Astrocyte (in vitro differentiated cells and primary cell): ENCODE data around the gene PSORS1C1. TPM values are rescaled to one million over a fixed set of nuclear protein-coding genes. Genes with fewer than 3 reads are reported as not detected.

Source experiments
- DNase-seq: peaks from one replicate; pipeline ENCODE4 v3.0.0-alpha.2; 2010; ENCODE audit warnings: low read depth
- FAIRE-seq: peaks from 2 replicates; lab custom pipeline; 2011; peaks lifted over from hg19 to GRCh38; lab: Jason Lieb, UNC
- H2AFZ ChIP-seq: 2 replicates; pipeline ENCODE4 v1.6.0; 2012; ENCODE audit warnings: low read depth, low read length, inconsistent platforms
- H3K27ac ChIP-seq: 2 replicates; pipeline ENCODE4 v1.5.1; 2011; ENCODE audit warnings: low read depth, low read length, inconsistent platforms
- H3K27me3 ChIP-seq: 2 replicates; pipeline ENCODE4 v1.6.0; 2011; ENCODE audit warnings: low read length, inconsistent platforms; ENCODE audit not compliant: insufficient read depth
- H3K36me3 ChIP-seq: 2 replicates; pipeline ENCODE4 v1.5.1; 2011; ENCODE audit warnings: low read length, inconsistent platforms; ENCODE audit not compliant: insufficient read depth
- H3K4me1 ChIP-seq: 2 replicates; pipeline ENCODE4 v1.5.1; 2011; ENCODE audit warnings: low read length, inconsistent platforms; ENCODE audit not compliant: insufficient read depth
- H3K4me2 ChIP-seq: 2 replicates; pipeline ENCODE4 v1.6.0; 2012; ENCODE audit warnings: low read length, inconsistent platforms
- H3K4me3 ChIP-seq: 2 replicates; pipeline ENCODE4 v1.5.1; 2011; ENCODE audit warnings: low read depth, mild to moderate bottlenecking, low read length, inconsistent platforms; ENCODE audit not compliant: insufficient read depth
- H3K79me2 ChIP-seq: 2 replicates; pipeline ENCODE4 v1.6.0; 2012; ENCODE audit warnings: mild to moderate bottlenecking, low read length, inconsistent platforms; ENCODE audit not compliant: insufficient read depth
- H3K9ac ChIP-seq: 2 replicates; pipeline ENCODE4 v1.6.0; 2012; ENCODE audit warnings: mild to moderate bottlenecking, low read length, inconsistent platforms
- H3K9me3 ChIP-seq: 2 replicates; pipeline ENCODE4 v1.5.1; 2012; ENCODE audit warnings: low read depth, mild to moderate bottlenecking, low read length, inconsistent platforms; ENCODE audit not compliant: insufficient read depth
- H4K20me1 ChIP-seq: 2 replicates; pipeline ENCODE4 v1.6.0; 2012; ENCODE audit warnings: low read length, inconsistent platforms; ENCODE audit not compliant: insufficient read depth
- H3K27ac Mint-ChIP-seq: one replicate; pipeline ENCODE4 v1.8.0; 2021; ENCODE audit warnings: mild to moderate bottlenecking, mixed read lengths; ENCODE audit not compliant: unreplicated experiment
- H3K27me3 Mint-ChIP-seq: one replicate; pipeline ENCODE4 v1.8.0; 2021; ENCODE audit warnings: low read depth, mixed read lengths; ENCODE audit not compliant: unreplicated experiment
- H3K36me3 Mint-ChIP-seq: one replicate; pipeline ENCODE4 v1.8.0; 2021; ENCODE audit warnings: low read depth, mixed read lengths; ENCODE audit not compliant: unreplicated experiment
- H3K4me1 Mint-ChIP-seq: one replicate; pipeline ENCODE4 v1.8.0; 2021; ENCODE audit warnings: low read depth, mixed read lengths; ENCODE audit not compliant: unreplicated experiment
- H3K4me3 Mint-ChIP-seq: one replicate; pipeline ENCODE4 v1.8.0; 2021; ENCODE audit warnings: mild to moderate bottlenecking, moderate library complexity, mixed read lengths; ENCODE audit not compliant: unreplicated experiment
- H3K9me3 Mint-ChIP-seq: one replicate; pipeline ENCODE4 v1.8.0; 2021; ENCODE audit warnings: mild to moderate bottlenecking, mixed read lengths; ENCODE audit not compliant: unreplicated experiment
- EZH2 ChIP-seq: IDR thresholded peaks from 2 replicates; pipeline ENCODE4 v1.6.1; 2012; ENCODE audit warnings: mild to moderate bottlenecking, low read length, inconsistent platforms; ENCODE audit not compliant: insufficient read depth
- total RNA-seq: library from RNA; stranded (reverse); gene quantifications from 2 replicates; pipeline ENCODE4 v1.2.1, GENCODE V29; 2021
- TF ChIP-seq, protein P1 (sequence below): IDR thresholded peaks from 2 replicates; pipeline ENCODE4 v1.5.1; 2011; ENCODE audit warnings: low read depth, mild to moderate bottlenecking, inconsistent platforms, low read length, moderate library complexity; ENCODE audit not compliant: insufficient read depth

The PSORS1C1 gene
- total RNA-seq, 1 donor from 2014 or later: 9.2 TPM

DNA sequence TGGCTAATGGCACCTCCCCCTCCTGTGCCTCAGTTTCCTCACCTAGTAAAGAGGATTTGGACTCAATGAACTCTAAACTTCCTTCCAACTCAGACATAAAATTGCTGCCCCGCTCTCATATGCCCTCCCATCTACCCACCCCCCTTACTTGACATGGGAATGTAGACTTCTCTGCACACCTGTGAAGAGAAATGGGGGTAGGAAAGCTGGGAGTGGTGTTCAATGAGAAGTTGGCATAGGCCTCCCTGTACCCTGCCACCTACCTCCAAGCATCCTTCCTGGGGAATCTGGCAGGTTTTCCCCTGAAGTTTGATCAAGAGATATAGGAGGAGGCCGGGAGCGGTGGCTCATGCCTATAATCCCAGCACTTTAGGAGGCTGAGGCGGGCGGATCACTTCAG, 59.8 kb downstream of the PSORS1C1 start:
- no peak overlapping the region for H3K4me3 ChIP-seq
- no peaks in the 10 kb centered on the region for H3K36me3 ChIP-seq
- no peak overlapping the region for H3K27ac Mint-ChIP-seq
- no peaks in the 10 kb centered on the region for H3K9me3 ChIP-seq
- no peak overlapping the region for H3K4me2 ChIP-seq
- DNase-seq (no peak), FAIRE-seq (no peak)
- no peak overlapping the region for H3K4me3 Mint-ChIP-seq
- H2AFZ ChIP-seq: no peak overlapping the region
- no peak overlapping the region for H3K9ac ChIP-seq
- no peaks in the 10 kb centered on the region for H4K20me1 ChIP-seq
- peaks cover 25% of the 10 kb centered on the region for H3K4me1 Mint-ChIP-seq
- no peaks in the 10 kb centered on the region for H3K9me3 Mint-ChIP-seq
- H3K36me3 Mint-ChIP-seq: peaks cover 4% of the 10 kb centered on the region
- no peak overlapping the region for H3K27ac ChIP-seq
- H3K79me2 ChIP-seq: no peaks in the 10 kb centered on the region
- no peaks in the 10 kb centered on the region for H3K27me3 ChIP-seq
- no peak for TF ChIP-seq EZH2
- TF ChIP-seq, protein P1, sequence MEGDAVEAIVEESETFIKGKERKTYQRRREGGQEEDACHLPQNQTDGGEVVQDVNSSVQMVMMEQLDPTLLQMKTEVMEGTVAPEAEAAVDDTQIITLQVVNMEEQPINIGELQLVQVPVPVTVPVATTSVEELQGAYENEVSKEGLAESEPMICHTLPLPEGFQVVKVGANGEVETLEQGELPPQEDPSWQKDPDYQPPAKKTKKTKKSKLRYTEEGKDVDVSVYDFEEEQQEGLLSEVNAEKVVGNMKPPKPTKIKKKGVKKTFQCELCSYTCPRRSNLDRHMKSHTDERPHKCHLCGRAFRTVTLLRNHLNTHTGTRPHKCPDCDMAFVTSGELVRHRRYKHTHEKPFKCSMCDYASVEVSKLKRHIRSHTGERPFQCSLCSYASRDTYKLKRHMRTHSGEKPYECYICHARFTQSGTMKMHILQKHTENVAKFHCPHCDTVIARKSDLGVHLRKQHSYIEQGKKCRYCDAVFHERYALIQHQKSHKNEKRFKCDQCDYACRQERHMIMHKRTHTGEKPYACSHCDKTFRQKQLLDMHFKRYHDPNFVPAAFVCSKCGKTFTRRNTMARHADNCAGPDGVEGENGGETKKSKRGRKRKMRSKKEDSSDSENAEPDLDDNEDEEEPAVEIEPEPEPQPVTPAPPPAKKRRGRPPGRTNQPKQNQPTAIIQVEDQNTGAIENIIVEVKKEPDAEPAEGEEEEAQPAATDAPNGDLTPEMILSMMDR: no peak
- H3K4me1 ChIP-seq: no peaks in the 10 kb centered on the region
- peaks cover 11% of the 10 kb centered on the region for H3K27me3 Mint-ChIP-seq

DNA sequence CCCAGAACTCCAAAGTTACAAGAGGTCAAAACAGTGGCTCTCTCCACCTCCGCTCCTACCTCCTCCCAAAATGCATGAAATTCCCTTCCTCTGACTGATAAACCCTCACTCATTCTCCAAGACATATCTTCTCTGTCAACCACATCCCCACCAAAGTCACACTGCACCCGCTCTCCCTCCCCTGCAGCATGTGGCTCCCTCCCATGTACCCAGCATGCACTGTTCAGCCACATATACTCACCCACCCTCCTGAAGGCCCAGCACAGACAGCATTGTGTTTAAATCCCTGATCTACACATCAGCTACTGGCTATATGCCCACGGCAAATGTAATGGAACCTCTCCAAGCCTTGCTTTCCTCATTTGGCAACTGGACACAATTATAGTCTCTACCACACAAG, 61.4 kb downstream of the PSORS1C1 start:
- Histone ChIP-seq H3K36me3 (no peaks in the 10 kb centered on the region), H4K20me1 (no peaks in the 10 kb centered on the region), H2AFZ (no peak overlapping the region), H3K79me2 (no peaks in the 10 kb centered on the region), H3K9ac (no peak overlapping the region), H3K9me3 (no peaks in the 10 kb centered on the region), H3K27ac (no peak overlapping the region), H3K27me3 (no peaks in the 10 kb centered on the region), H3K4me3 (no peak overlapping the region), H3K4me1 (no peaks in the 10 kb centered on the region), H3K4me2 (no peak overlapping the region)
- Mint-ChIP-seq H3K4me3 (peak overlapping the region; percentile 13), H3K4me1 (peaks cover 25% of the 10 kb centered on the region), H3K27ac (peak overlapping the region; percentile 70), H3K9me3 (no peaks in the 10 kb centered on the region), H3K36me3 (peaks cover 4% of the 10 kb centered on the region), H3K27me3 (peaks cover 7% of the 10 kb centered on the region)
- TF ChIP-seq, protein P1: no peak
- no peak for TF ChIP-seq EZH2
- FAIRE-seq: no peak
- DNase-seq: peak; percentile 34

DNA sequence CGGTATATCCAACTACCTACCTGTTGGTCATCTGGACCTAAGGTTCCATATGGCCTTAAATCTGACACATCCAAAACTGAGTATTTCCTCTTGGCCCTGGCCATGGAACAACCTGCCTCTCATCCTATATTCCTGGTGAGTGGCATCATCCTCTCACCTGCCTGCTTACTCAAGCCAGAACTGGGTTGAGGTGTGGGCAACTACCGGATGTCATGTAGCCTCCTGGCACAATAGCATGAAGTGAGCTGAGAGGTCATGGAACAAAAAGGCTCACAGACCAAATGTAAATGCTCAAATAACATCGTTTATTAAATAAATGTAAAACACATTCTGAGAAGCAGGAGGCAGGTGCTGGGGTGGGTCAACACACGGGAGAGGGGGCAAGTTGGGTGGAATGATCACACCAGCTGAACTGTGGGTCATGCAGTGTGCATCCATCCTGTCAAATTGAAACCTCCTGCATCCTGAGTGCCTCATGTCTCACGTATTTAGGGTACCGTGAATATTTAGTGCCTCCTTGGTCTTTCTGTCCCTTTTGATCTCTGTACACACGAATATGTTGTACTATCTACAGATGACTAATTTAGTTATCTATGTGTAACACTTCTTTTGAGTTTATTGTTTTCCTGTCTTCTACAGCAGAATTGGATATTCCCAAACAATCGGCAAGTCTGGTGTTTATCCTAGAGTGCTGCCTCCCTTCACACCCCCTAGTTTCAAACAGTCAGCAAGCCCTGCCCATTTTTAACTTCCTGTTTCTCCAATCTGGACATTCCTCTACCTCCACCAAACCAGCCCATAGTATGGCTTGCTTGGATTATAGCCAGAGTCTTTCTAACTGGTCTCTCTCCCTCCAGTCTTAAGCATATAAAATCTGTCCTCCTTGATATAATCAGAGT, 63.8 kb downstream of the PSORS1C1 start:
- TF ChIP-seq, protein P1: no peak
- TF ChIP-seq EZH2: no peak
- no peak overlapping the region for H3K4me3 Mint-ChIP-seq
- FAIRE-seq (no peak), DNase-seq (no peak)
- peaks cover 2% of the 10 kb centered on the region for H3K36me3 Mint-ChIP-seq
- H3K27ac ChIP-seq: no peak overlapping the region
- H3K27me3 Mint-ChIP-seq: peaks cover 2% of the 10 kb centered on the region
- no peaks in the 10 kb centered on the region for H3K79me2 ChIP-seq
- no peaks in the 10 kb centered on the region for H3K9me3 ChIP-seq
- H3K9ac ChIP-seq: no peak overlapping the region
- no peak overlapping the region for H3K27ac Mint-ChIP-seq
- peaks cover 22% of the 10 kb centered on the region for H3K4me1 Mint-ChIP-seq
- H3K4me2 ChIP-seq: no peak overlapping the region
- H3K36me3 ChIP-seq: no peaks in the 10 kb centered on the region
- H3K4me1 ChIP-seq: no peaks in the 10 kb centered on the region
- no peaks in the 10 kb centered on the region for H3K9me3 Mint-ChIP-seq
- H3K4me3 ChIP-seq: no peak overlapping the region
- H2AFZ ChIP-seq: no peak overlapping the region
- no peaks in the 10 kb centered on the region for H4K20me1 ChIP-seq
- H3K27me3 ChIP-seq: no peaks in the 10 kb centered on the region
